HAP-1 (cell line): ENCODE measurements around the gene KDELR3.

Experiments
- DNase-seq, 2 experiments: peaks; one replicate each; pipeline ENCODE4 v3.0.0-alpha.2; 2016 to 2020; ENCODE audit warnings: low spot score in 2 of 2
- H3K27me3 ChIP-seq: fragments of 250-450 bp; sonication (Bioruptor Pico); 2 replicates; pipeline ENCODE4 v1.5.1; 2020; ENCODE audit warnings: low read depth, mild to moderate bottlenecking, moderate library complexity
- H3K36me3 ChIP-seq: fragments of 250-450 bp; sonication (Bioruptor Pico); replicated peaks from 2 replicates; pipeline ENCODE4 v1.5.1; 2020; ENCODE audit warnings: mild to moderate bottlenecking
- H3K4me1 ChIP-seq: fragments of 250-450 bp; sonication (Bioruptor Pico); 2 replicates; pipeline ENCODE4 v1.5.1; 2020; ENCODE audit warnings: mild to moderate bottlenecking
- H3K4me3 ChIP-seq: fragments of 250-450 bp; sonication (Bioruptor Pico); 2 replicates; pipeline ENCODE4 v1.5.1; 2020; ENCODE audit warnings: mild to moderate bottlenecking, moderate library complexity
- H3K9me3 ChIP-seq: fragments of 250-450 bp; sonication (Bioruptor Pico); 2 replicates; pipeline ENCODE4 v1.5.1; 2020; ENCODE audit warnings: mild to moderate bottlenecking, moderate library complexity
- in situ Hi-C: fragments of 300-500 bp; cut with MboI; formaldehyde crosslinking; loops from 3 replicates; pipeline ENCODE4 v1.14.3; 2020; ENCODE audit warnings: low sequenced_read_pairs, inconsistent platforms, mixed read lengths

Gene KDELR3

GRCh38 chr22:38490475-38490874, 22.6 kb downstream of the KDELR3 start:
- Histone ChIP-seq H3K36me3 (peaks cover 98% of the 10 kb centered on the region), H3K27me3 (no peaks in the 10 kb centered on the region), H3K4me3 (no peak overlapping the region), H3K9me3 (no peaks in the 10 kb centered on the region), H3K4me1 (no peaks in the 10 kb centered on the region)
- in situ Hi-C loops, result loop anchor here (25.0 kb wide), 2 partner anchors 603 to 1978 kb away; partner anchors contain the start of gene FOXRED2
- DNase-seq, result no peak

GRCh38 chr22:38490915-38491314, 23.0 kb downstream of the KDELR3 start:
- Histone ChIP-seq H3K27me3 (no peaks in the 10 kb centered on the region), H3K36me3 (peaks cover 100% of the 10 kb centered on the region), H3K4me3 (no peak overlapping the region), H3K4me1 (no peaks in the 10 kb centered on the region), H3K9me3 (no peaks in the 10 kb centered on the region)
- in situ Hi-C loops, result loop anchor here (25.0 kb wide), 2 partner anchors 604 to 1979 kb away; partner anchors contain the start of gene FOXRED2
- no peak for DNase-seq

- no peak for DNase-seq
- H3K36me3 ChIP-seq, result peaks cover 100% of the 10 kb centered on the region
- H3K27me3 ChIP-seq, result no peaks in the 10 kb centered on the region
- H3K4me1 ChIP-seq, result no peaks in the 10 kb centered on the region
- H3K4me3 ChIP-seq, result no peak overlapping the region
- in situ Hi-C loops, result loop anchor here (25.0 kb wide), 2 partner anchors 605 to 1980 kb away; partner anchors contain the start of gene FOXRED2
- H3K9me3 ChIP-seq, result no peaks in the 10 kb centered on the region
Measured at GRCh38 chr22:38491707-38492348, 23.9 kb downstream of the KDELR3 start.

- Histone ChIP-seq H3K27me3 (no peaks in the 10 kb centered on the region), H3K4me1 (no peaks in the 10 kb centered on the region), H3K36me3 (peaks cover 100% of the 10 kb centered on the region), H3K4me3 (no peak overlapping the region), H3K9me3 (no peaks in the 10 kb centered on the region)
- DNase-seq, result no peak
- in situ Hi-C loops, result loop anchor here (25.0 kb wide), 2 partner anchors 607 to 1982 kb away; partner anchors contain the start of gene FOXRED2
Measured at GRCh38 chr22:38494498-38494897, 26.6 kb downstream of the KDELR3 start.

- Histone ChIP-seq H3K4me3 (no peak overlapping the region), H3K27me3 (no peaks in the 10 kb centered on the region), H3K9me3 (no peaks in the 10 kb centered on the region), H3K4me1 (no peaks in the 10 kb centered on the region), H3K36me3 (peaks cover 100% of the 10 kb centered on the region)
- no peak for DNase-seq
- in situ Hi-C loops, result loop anchor here (25.0 kb wide), 2 partner anchors 608 to 1983 kb away; partner anchors contain the start of gene FOXRED2
Measured at GRCh38 chr22:38494939-38495338, 27.0 kb downstream of the KDELR3 start.

- DNase-seq, result no peak
- Histone ChIP-seq H3K4me3 (no peak overlapping the region), H3K27me3 (no peaks in the 10 kb centered on the region), H3K9me3 (no peaks in the 10 kb centered on the region), H3K4me1 (peaks cover 6% of the 10 kb centered on the region), H3K36me3 (peaks cover 98% of the 10 kb centered on the region)
- in situ Hi-C loops, result loop anchor here (25.0 kb wide), 2 partner anchors 611 to 1986 kb away; partner anchors contain the start of gene FOXRED2
Measured at GRCh38 chr22:38497869-38498268, 30.0 kb downstream of the KDELR3 start.

- Histone ChIP-seq H3K27me3 (no peaks in the 10 kb centered on the region), H3K4me1 (peaks cover 20% of the 10 kb centered on the region), H3K9me3 (no peaks in the 10 kb centered on the region), H3K36me3 (peaks cover 81% of the 10 kb centered on the region), H3K4me3 (no peak overlapping the region)
- DNase-seq, result no peak
- in situ Hi-C loops, result no loop called here
Measured at GRCh38 chr22:38501797-38502672, 34.1 kb downstream of the KDELR3 start.

- Histone ChIP-seq H3K27me3 (no peaks in the 10 kb centered on the region), H3K9me3 (no peaks in the 10 kb centered on the region), H3K36me3 (peaks cover 71% of the 10 kb centered on the region), H3K4me1 (peaks cover 21% of the 10 kb centered on the region), H3K4me3 (peak overlapping the region; percentile 99)
- in situ Hi-C loops, result no loop called here
- DNase-seq, result peak; percentile 71 to 73
Measured at GRCh38 chr22:38503021-38503420, 35.1 kb downstream of the KDELR3 start.

- in situ Hi-C loops, result no loop called here
- Histone ChIP-seq H3K4me1 (peaks cover 21% of the 10 kb centered on the region), H3K4me3 (peak overlapping the region; percentile 99), H3K27me3 (no peaks in the 10 kb centered on the region), H3K36me3 (peaks cover 52% of the 10 kb centered on the region), H3K9me3 (no peaks in the 10 kb centered on the region)
- peak; percentile 45 to 78 for DNase-seq
Measured at GRCh38 chr22:38504731-38505540, 37.0 kb downstream of the KDELR3 start.

GRCh38 chr22:38505541-38506117, 37.7 kb downstream of the KDELR3 start:
- Histone ChIP-seq H3K4me3 (peak overlapping the region; percentile 99), H3K36me3 (peaks cover 46% of the 10 kb centered on the region), H3K9me3 (no peaks in the 10 kb centered on the region), H3K27me3 (no peaks in the 10 kb centered on the region), H3K4me1 (peaks cover 21% of the 10 kb centered on the region)
- in situ Hi-C loops, result no loop called here
- peak in 1 of 2 experiments; percentile 56 for DNase-seq

- Histone ChIP-seq H3K4me3 (peak within 1 kb of the TSS; percentile 99), H3K27me3 (no peaks in the 10 kb centered on the region), H3K9me3 (no peaks in the 10 kb centered on the region), H3K36me3 (peaks cover 40% of the 10 kb centered on the region), H3K4me1 (peaks cover 21% of the 10 kb centered on the region)
- DNase-seq, result peak; percentile 93 to 97
- in situ Hi-C loops, result no loop called here
Measured at GRCh38 chr22:38506118-38506962, 38.4 kb downstream of the KDELR3 start, which contains the start of gene DDX17. DDX17 (minus strand) TSS chr22:38506311.

- Histone ChIP-seq H3K4me3 (no peak overlapping the region), H3K4me1 (peaks cover 6% of the 10 kb centered on the region), H3K36me3 (peaks cover 5% of the 10 kb centered on the region), H3K9me3 (no peaks in the 10 kb centered on the region), H3K27me3 (no peaks in the 10 kb centered on the region)
- in situ Hi-C loops, result no loop called here
- no peak for DNase-seq
Measured at GRCh38 chr22:38510416-38510970, 42.6 kb downstream of the KDELR3 start.
